GM12891 (cell line): ENCODE data around the gene CEP170B.

Experiments used
- DNase-seq: peaks from one replicate; pipeline ENCODE4 v3.0.0; 2011; ENCODE audit warnings: low spot score; ENCODE audit not compliant: insufficient read length
- FAIRE-seq: peaks from 2 replicates; lab custom pipeline; 2011; peaks lifted over from hg19 to GRCh38; lab: Jason Lieb, UNC
- PAX5 ChIP-seq: IDR thresholded peaks from 2 replicates; pipeline ENCODE4 v1.6.1; 2011; ENCODE audit warnings: low read length, moderate library complexity, mild to moderate bottlenecking; ENCODE audit not compliant: insufficient read depth, severe bottlenecking
- POLR2A ChIP-seq: IDR thresholded peaks from 2 replicates; pipeline ENCODE4 v1.6.1; 2011; ENCODE audit warnings: low read depth, low read length, control low read depth
- POLR2AphosphoS5 ChIP-seq: IDR thresholded peaks from 2 replicates; pipeline ENCODE4 v1.6.1; 2011; ENCODE audit warnings: low read depth, low read length, control low read depth
- POU2F2 ChIP-seq: IDR thresholded peaks from 2 replicates; pipeline ENCODE4 v1.6.1; 2011; ENCODE audit warnings: low read depth, mild to moderate bottlenecking, control low read depth, low read length, moderate library complexity
- SPI1 ChIP-seq: IDR thresholded peaks from 2 replicates; pipeline ENCODE4 v1.6.1; 2011; ENCODE audit warnings: low read depth, low read length, control low read depth
- TAF1 ChIP-seq: IDR thresholded peaks from 2 replicates; pipeline ENCODE4 v1.6.1; 2011; ENCODE audit warnings: low read depth, low read length, control low read depth

Gene CEP170B

DNA sequence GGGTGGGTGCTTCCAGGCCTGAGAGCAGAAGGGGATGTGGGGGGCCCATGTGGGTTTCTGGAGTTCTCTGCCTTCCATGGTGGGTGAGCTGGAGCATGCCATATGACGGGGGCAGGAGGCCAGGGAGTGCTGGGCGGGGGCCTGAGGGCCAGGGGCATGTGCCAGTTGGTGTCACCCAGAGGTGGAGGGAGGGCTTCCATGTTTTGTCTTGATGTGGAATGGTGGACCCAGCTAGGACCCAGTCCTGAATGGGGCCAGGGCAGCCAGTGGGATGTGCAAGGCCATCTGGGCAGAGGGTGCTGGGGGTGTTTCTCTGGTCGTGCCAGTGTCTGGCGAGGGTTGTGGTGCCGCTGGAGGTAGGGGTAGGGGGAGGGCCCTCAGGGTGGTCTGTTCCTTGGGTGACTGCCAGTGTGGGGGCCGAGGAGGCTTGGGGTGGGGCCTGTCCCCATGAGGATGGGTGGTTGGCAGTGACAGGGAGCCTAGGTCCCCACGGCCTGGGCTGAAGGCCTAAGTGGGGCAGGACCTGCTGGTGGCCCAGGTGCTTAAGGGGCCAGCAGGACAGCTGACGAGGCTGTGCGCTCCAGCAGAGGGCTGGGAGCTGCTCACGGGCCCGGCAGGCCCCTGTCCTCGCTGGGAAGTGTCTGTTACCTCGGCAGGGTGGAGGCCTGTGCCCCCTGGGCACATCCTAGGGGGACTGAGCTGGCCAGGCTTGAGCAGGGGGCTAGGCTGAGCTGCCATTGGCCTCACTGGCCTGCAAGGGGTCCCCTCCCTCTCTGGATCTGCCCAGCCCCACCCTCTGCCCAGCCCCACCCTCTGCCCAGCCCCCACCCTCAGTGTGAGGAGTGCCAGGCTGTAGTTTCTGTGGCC lies 26.8 kb downstream of the CEP170B start:
- FAIRE-seq (no peak), DNase-seq (no peak)
- no peak for TF ChIP-seq POLR2AphosphoS5
- TF ChIP-seq SPI1, result no peak
- no peak for TF ChIP-seq POU2F2
- TF ChIP-seq POLR2A, result no peak
- no peak for TF ChIP-seq PAX5
- TF ChIP-seq TAF1, result no peak

DNA sequence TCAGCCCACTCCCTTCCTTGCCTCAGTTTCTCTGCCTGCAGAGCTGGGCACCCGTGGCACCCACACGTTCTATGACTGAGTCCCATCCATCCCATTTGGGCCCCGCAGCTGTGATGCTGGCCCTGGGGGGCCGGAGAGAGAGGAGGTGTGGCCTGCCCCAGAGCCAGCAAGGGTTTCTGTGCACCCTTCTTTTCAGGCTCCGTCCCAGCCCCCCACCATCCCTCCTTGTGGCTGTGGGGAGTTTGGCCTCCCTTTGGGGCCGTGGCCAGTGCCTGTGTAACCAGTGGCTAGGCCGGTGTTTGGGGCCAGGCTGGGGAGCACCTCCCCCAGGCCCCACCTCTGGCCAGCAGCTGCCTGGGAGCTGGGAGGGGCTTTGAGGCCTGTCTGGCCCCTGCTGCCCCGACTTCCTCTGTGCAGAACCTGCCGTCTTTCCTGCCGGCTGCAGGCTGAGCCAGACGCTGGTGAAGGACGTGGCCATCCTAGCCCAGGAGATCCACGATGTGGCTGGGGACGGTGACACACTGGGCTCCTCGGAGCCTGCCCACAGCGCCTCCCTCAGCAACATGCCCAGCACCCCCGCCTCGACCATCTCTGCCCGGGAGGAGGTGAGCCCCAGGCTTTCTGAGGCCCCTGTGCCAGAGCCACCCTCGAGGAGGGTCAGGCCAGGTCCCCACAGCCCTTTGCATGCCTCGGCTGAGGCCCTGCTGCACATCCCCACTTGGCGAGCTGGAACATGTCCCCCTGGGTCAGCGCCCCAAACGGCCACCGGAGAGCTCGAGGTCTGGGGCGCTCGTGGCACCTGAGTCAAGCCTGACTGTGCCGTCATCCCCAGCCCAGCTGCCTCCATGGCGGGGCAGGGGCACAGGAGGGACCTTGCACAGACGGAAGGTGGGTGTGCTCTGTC lies 27.7 kb downstream of the CEP170B start:
- TF ChIP-seq POLR2AphosphoS5, result no peak
- TF ChIP-seq POLR2A, result no peak
- no peak for TF ChIP-seq PAX5
- TF ChIP-seq TAF1, result no peak
- TF ChIP-seq POU2F2, result no peak
- no peak for TF ChIP-seq SPI1
- DNase-seq (no peak), FAIRE-seq (no peak)

DNA sequence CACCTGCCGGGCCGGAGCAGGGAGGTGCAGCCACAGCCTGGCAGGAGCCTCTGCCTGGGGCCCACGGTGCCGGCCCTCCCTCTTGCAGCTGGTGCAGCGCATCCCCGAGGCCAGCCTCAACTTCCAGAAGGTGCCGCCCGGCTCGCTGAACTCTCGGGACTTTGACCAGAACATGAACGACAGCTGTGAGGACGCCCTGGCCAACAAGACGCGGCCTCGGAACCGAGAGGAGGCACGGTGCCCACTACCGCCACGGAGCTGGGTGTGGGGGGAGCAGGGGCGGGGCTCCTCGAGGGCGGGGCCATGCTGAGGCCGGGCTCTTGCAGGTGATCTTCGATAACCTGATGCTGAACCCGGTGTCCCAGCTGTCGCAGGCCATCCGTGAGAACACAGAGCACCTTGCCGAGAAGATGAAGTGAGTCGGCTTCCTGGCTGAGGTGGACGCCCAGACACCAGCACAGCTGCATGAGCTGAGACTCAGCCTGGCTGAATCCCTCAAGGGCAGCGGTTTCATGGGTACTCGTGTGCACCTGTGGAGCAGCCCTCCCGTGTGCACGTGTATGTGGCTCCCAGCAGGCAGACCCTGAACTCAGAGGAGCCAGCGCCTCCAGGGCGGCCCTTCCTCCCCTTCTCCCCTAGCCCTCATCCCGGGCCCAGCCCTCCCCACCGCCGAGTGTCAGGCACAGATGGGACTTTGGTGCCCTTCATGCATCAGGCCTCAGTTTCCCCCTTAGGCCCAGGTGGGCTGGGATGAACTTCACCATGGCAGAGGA lies 28.6 kb downstream of the CEP170B start:
- no peak for TF ChIP-seq POLR2A
- TF ChIP-seq POU2F2, result no peak
- no peak for TF ChIP-seq PAX5
- TF ChIP-seq TAF1, result no peak
- no peak for TF ChIP-seq SPI1
- TF ChIP-seq POLR2AphosphoS5, result no peak
- FAIRE-seq, result no peak
- peak; percentile 21 for DNase-seq

DNA sequence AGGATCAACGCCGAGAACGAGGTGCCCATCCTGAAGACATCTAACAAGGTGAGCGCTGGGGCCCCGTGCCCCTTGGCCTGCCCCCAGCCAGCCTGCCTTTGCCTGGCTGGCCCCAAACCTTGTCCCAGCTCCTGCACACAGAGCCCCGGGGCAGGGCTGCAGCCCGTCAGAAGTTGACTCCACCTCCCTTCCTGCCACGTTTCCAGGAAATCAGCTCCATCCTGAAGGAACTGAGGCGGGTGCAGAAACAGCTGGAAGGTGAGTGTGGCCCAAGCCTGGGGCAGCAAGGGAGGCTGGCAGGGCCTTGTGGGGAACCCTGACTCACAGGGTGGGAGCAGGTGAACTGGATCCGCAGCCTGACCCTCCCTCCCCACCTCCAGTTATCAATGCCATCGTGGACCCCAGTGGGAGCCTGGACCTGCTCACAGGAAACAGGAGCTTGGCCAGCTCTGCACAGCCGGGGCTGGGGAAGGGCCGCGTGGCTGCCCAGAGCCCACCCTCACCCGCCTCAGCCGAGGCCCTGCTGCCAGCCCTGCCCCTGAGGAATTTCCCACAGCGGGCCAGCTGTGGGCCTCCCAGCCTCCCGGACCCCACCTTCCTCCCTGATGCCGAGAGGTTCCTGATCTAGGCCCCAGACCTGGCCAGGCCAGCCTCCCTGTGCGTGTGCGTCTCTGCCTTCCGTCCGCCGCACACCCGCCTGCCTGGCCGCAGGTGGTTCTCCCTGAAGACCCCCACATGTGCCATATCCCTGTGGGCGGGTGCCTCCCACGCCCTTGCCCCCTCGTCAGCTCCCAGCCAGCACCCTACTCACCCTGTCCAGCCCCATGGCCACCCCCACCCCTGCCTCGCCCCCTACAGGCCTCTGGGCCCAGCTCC lies 29.5 kb downstream of the CEP170B start:
- FAIRE-seq, result no peak
- TF ChIP-seq POLR2AphosphoS5 (no peak), POU2F2 (no peak), TAF1 (no peak)

DNA sequence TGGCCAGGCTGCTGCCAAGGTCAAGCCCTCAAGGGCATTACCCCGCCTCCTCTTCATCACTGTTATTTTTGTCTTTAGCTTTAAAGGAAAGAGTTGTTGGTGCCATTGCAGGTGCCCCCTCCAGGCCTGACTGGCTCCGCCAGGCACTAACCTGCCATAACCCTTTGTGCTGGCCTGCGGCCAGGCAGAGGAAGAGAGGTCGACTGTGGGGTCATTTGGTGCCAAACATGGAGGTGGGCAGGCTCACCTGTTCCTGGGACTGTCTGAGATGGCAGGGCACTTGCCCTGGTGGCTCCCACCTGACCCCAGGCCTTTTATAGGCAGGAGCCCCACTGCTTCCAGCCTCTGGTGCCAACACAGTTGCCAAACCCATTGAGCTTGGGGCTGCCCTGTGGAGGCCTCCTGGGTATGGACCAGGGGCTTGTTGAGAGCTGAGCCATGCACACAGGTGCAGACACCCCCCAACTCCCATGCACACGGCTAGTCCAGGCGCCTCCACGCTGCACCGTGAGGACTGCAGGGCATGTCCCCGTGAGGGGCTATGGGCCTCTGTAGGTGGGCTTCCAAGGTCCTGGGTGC lies 30.2 kb downstream of the CEP170B start:
- TF ChIP-seq POLR2A (no peak), POU2F2 (no peak), SPI1 (no peak), POLR2AphosphoS5 (no peak), TAF1 (no peak), PAX5 (no peak)
- FAIRE-seq, result no peak

More for the DNA sequence above, 29.5 kb downstream of the CEP170B start:
- DNase-seq, result peak; percentile 7

DNA sequence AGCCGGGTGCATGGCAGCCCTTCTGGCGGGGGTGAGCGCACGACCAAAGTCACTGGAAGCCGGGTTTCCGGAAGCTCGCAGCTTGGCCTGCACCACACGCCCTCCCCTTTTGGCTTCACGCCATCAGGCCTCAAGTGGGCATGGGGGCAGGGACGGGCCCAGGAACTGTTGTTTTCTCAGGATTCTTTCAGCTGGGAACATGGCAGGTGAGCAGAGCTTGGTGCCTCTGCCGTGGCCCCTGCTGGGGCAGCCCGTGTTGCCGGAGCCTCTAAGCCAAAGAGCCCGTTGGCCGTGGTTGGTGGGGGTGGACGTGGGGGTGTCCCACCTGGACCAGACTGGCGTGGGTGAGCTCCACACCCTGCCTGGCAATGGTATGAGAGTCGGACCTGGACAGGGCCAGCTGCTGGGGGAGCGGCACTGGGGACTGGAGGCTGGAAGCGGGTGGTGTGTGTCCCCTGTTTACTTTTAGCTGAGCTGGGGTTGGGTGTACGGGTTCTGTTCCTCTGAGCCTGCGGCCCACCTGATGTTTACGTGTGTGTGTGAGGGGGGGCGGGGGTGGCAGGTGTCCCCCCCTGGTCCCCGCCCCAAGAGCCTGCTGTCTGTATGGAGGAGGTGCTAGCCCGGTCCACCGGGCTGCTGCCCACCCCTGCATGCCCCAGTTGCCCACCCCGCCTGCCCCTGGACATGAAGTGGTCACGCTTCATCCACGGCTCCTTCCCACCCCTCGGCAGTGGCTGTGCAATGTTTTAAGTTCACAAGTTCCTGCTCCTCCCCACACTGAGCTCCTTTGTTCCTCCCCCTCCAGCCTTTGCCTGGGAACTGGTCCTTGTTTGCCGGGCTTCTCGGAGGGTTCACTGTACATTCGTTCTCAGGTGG lies 31.0 kb downstream of the CEP170B start:
- peak; percentile 9 for DNase-seq
- FAIRE-seq, result peak; percentile 28
- TF ChIP-seq POLR2AphosphoS5 (no peak), POLR2A (no peak), PAX5 (no peak), TAF1 (no peak), POU2F2 (no peak), SPI1 (no peak)

More for the DNA sequence above, 30.2 kb downstream of the CEP170B start:
- no peak for DNase-seq

DNA sequence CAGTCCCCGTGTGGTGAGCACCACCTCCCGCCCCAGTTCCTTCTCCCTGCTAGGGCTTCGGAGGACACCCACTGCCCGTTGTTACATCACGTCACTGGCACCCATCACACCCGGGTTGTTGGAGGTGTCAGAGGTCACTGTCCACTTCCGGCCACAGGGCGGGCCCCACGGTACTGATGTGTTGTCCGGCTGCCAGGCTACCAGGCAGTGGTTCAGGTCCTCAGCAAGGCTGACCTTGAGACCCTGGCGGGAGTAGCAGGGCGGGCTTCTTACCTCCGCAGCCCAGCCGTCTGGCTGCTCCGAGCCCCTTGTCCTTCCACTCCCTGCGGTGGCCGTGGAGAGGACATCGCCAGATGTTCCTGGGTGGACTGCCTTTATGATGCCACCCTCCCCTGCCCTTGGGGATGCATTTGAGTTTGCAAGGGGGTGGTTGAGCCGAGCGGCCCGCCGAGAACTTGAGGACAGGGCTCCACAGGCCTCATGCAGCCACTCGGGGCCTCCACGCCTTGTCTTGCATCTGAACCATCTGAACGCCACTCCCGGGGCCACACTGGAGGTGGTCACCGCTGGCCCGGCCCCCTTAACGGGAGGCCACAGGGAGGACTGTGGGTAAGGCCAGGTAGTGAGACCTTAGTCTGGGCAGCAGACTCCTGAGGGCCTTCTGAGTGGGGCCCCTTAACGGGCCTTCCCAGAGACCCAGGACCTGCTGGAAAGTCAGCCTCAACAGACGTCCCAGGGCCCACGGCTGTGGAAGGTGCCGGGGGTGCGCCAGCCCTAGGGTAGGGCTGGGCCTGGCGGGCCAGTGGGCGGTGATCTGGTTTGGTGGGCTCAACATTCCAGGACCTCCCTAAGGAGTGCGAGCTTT lies 32.5 kb downstream of the CEP170B start:
- TF ChIP-seq POLR2A, result no peak
- DNase-seq (no peak), FAIRE-seq (no peak)
